K562 (cell line): ENCODE results near the gene ST6GALNAC2. TPM values are rescaled to one million over a fixed set of nuclear protein-coding genes. Genes with fewer than 3 reads are reported as not detected.

ENCODE experiments used
- ATAC-seq: fragments of 200-7000 bp; cut with Tn5 transposase; 3 replicates; pipeline ENCODE4 v1.9.1; 2020; ENCODE audit warnings: moderate library complexity
- BruUV-seq: library from RNA; stranded (reverse); fragments of 400-500 nt; replicated peaks from 2 replicates; lab custom pipeline; 2021; lab: Mats Ljungman, UMichigan
- CTCF ChIA-PET: fragments of 300-600 bp; formaldehyde crosslinking; extraction: SDS; loops from one replicate; lab custom pipeline; 2021; ENCODE audit warnings: low intra/inter-chr PET ratio; lab: Yijun Ruan, JAX
- POLR2A ChIA-PET: fragments of 300-600, 350-650 bp; sonication (Branson Sonifier 250); formaldehyde crosslinking; extraction: SDS; loops from one replicate; lab custom pipeline; 2021; ENCODE audit warnings: antibody characterized with exemption, inconsistent platforms; lab: Yijun Ruan, JAX
- DNase-seq, 4 experiments: peaks; one replicate each; pipeline versions ENCODE4 v3.0.0 to v3.0.0-alpha.2; 2011 to 2018; ENCODE audit warnings: low spot score in 3 of 4, mixed read lengths in 3 of 4; ENCODE audit errors: extremely low read depth in 1 of 4
- FAIRE-seq: peaks from 2 replicates; lab custom pipeline; 2011; peaks lifted over from hg19 to GRCh38; lab: Jason Lieb, UNC
- H2AFZ ChIP-seq: 2 replicates; pipeline ENCODE4 v1.6.0; 2011; ENCODE audit warnings: low read depth, low read length, control low read depth, inconsistent platforms
- H3K27ac ChIP-seq: fragments of 200-600 bp; 3 replicates; pipeline ENCODE4 v1.8.0; 2011; ENCODE audit warnings: low read depth, mild to moderate bottlenecking, control low read depth, inconsistent platforms, low read length, moderate library complexity, mixed read lengths; ENCODE audit errors: extremely low read depth
- H3K27me3 ChIP-seq, 2 experiments: fragments of 300-600 bp in 1 of 2; 2 replicates in 1 of 2; 3 replicates in 1 of 2; pipeline versions ENCODE4 v1.6.0 to v1.8.0; 2011; ENCODE audit warnings: inconsistent platforms in 2 of 2, low read length in 2 of 2, mild to moderate bottlenecking in 1 of 2, mixed read lengths in 1 of 2, moderate library complexity in 1 of 2; ENCODE audit not compliant: control insufficient read depth in 2 of 2, insufficient read depth in 2 of 2
- H3K36me3 ChIP-seq: fragments of 300-600 bp; 3 replicates; pipeline ENCODE4 v1.8.0; 2011; ENCODE audit warnings: mild to moderate bottlenecking, low read length, inconsistent platforms; ENCODE audit not compliant: control insufficient read depth, insufficient read depth
- H3K4me1 ChIP-seq, 2 experiments: fragments of 200-600 bp in 1 of 2; replicated peaks in 1 of 2; 2 replicates in 1 of 2; 3 replicates in 1 of 2; pipeline versions ENCODE4 v1.5.1 to v1.8.0; 2011; ENCODE audit warnings: inconsistent platforms in 2 of 2, low read length in 2 of 2, mild to moderate bottlenecking in 1 of 2, mixed read lengths in 1 of 2, moderate library complexity in 1 of 2; ENCODE audit not compliant: control insufficient read depth in 2 of 2, insufficient read depth in 2 of 2
- H3K4me2 ChIP-seq: 2 replicates; pipeline ENCODE4 v1.6.1; 2011; ENCODE audit warnings: low read length, control low read depth, inconsistent platforms, mixed read lengths; ENCODE audit not compliant: insufficient read depth
- H3K4me3 ChIP-seq: fragments of 200-600 bp; sonication (generic), shearing (Covaris generic); 2 replicates; pipeline ENCODE4 v1.5.1; 2016; ENCODE audit warnings: control low read depth, inconsistent platforms
- H3K79me2 ChIP-seq: fragments of 200-600 bp; 3 replicates; pipeline ENCODE4 v1.8.0; 2011; ENCODE audit warnings: low read length, inconsistent platforms; ENCODE audit not compliant: control insufficient read depth, insufficient read depth
- H3K9ac ChIP-seq, 2 experiments: 2 replicates each; pipeline versions ENCODE4 v1.6.0 to v1.6.1; 2011; ENCODE audit warnings: low read depth in 2 of 2, low read length in 2 of 2, control low read depth in 1 of 2, inconsistent platforms in 1 of 2, mild to moderate bottlenecking in 1 of 2, mixed read lengths in 1 of 2; ENCODE audit not compliant: insufficient read depth in 1 of 2
- H3K9me1 ChIP-seq: one replicate; pipeline ENCODE4 v1.6.0; 2011; ENCODE audit warnings: inconsistent platforms, mild to moderate bottlenecking, low read length, moderate library complexity; ENCODE audit not compliant: control insufficient read depth, insufficient read depth
- H3K9me3 ChIP-seq: replicated peaks from 2 replicates; pipeline ENCODE4 v1.5.1; 2011; ENCODE audit warnings: low read depth, low read length, inconsistent platforms; ENCODE audit not compliant: control insufficient read depth, insufficient read depth
- H4K20me1 ChIP-seq: replicated peaks from 2 replicates; pipeline ENCODE4 v1.6.1; 2011; ENCODE audit warnings: low read length, inconsistent platforms, mixed read lengths; ENCODE audit not compliant: control insufficient read depth, insufficient read depth
- CBX2 ChIP-seq: fragments of 200-600 bp; sonication (generic); IDR thresholded peaks from one replicate; pipeline ENCODE4 v1.6.1; 2012; ENCODE audit warnings: mild to moderate bottlenecking, low read length, inconsistent platforms; ENCODE audit not compliant: insufficient read depth, poor library complexity, severe bottlenecking
- CCAR2 ChIP-seq: fragments of 200-400 bp; formaldehyde crosslinking; IDR thresholded peaks from 2 replicates; pipeline ENCODE4 v1.6.1; 2017; ENCODE audit warnings: mild to moderate bottlenecking, low read depth, low read length
- CREB1 ChIP-seq, 2 experiments: sonication (generic) in 1 of 2; formaldehyde crosslinking in 1 of 2; IDR thresholded peaks; 2 replicates each; pipeline versions ENCODE4 v1.6.1 to v1.8.0; 2012 to 2022; ENCODE audit warnings: inconsistent platforms in 1 of 2, mild to moderate bottlenecking in 1 of 2, missing genetic modification reagents in 1 of 2, moderate library complexity in 1 of 2
- CREBBP ChIP-seq: IDR thresholded peaks from one replicate; pipeline ENCODE4 v1.6.1; 2012; ENCODE audit warnings: low read depth, mild to moderate bottlenecking, control low read depth, inconsistent platforms, low read length
- ZFP1 ChIP-seq: fragments of 450-650 bp; formaldehyde crosslinking; IDR thresholded peaks from 2 replicates; pipeline ENCODE4 v1.4.0; 2020; ENCODE audit warnings: mild to moderate bottlenecking, mixed read lengths
- WGBS: fragments of 100-300 bp; shearing (Covaris generic); methylation state at CpG from one replicate; pipeline ENCODE4 v1.1.6; 2016; ENCODE audit warnings: low coverage, mixed read lengths; ENCODE audit not compliant: insufficient coverage; ENCODE audit errors: missing lambda C conversion rate; 5-methylcytosine and 5-hydroxymethylcytosine counted together
- in situ Hi-C: fragments of 300-500 bp; cut with MboI; formaldehyde crosslinking; loops from 4 replicates; pipeline ENCODE4 v1.15.0; 2018; ENCODE audit warnings: inconsistent platforms, mixed read lengths
- intact Hi-C: fragments of 100-400 bp; cut with micrococcal nuclease; formaldehyde crosslinking; loops from 2 replicates; pipeline ENCODE4 v1.14.2; 2022
- polyA plus RNA-seq, 8 experiments: library from polyadenylated mRNA; depleted of rRNA in 4 of 8; stranded (reverse) in 5 of 8; unstranded in 3 of 8; fragments of >200 nt; fragmentation: Nextera tagmentation in 2 of 8; fragmentation: Illumina TruSeq in 1 of 8; extraction: Ambion mirVana in 2 of 8; extraction: Trizol in 1 of 8; gene quantifications; 2 replicates each; pipeline versions ENCODE4 v1.2.1 to v1.2.3, GENCODE V29; 2011 to 2014; ENCODE audit warnings: inconsistent platforms in 1 of 8, missing spikeins in 1 of 8
- total RNA-seq, 7 experiments: library from RNA; depleted of rRNA in 6 of 7; stranded (reverse); fragments of >200 nt in 6 of 7; fragmentation: Illumina TruSeq in 2 of 7; extraction: Trizol in 2 of 7; gene quantifications; 2 replicates each; pipeline versions ENCODE4 v1.2.1 to v1.2.3, GENCODE V29; 2011 to 2021; ENCODE audit warnings: low replicate concordance in 1 of 7
- TF ChIP-seq, protein P1 (sequence below): fragments of 250-450 bp; sonication (Bioruptor Pico); IDR thresholded peaks from 2 replicates; pipeline ENCODE4 v1.5.0; 2021; ENCODE audit warnings: mild to moderate bottlenecking, borderline replicate concordance
- TF ChIP-seq, protein P2 (sequence below): fragments of 250-450 bp; sonication (Bioruptor Pico); IDR thresholded peaks from 2 replicates; pipeline ENCODE4 v1.5.0; 2021
- TF ChIP-seq, protein P3 (sequence below): sonication (generic); formaldehyde crosslinking; IDR thresholded peaks from 2 replicates; pipeline ENCODE4 v1.8.1; 2023; ENCODE audit warnings: mild to moderate bottlenecking, missing genetic modification reagents

Gene ST6GALNAC2
- total and polyA plus RNA-seq, 9 of the 15 experiments (the other 6 are each of a cell fraction or from before 2014, with no cell fraction given), result 0.18 TPM; not detected in 8

GRCh38 chr17:76579281-76579680 is 6.4 kb downstream of the ST6GALNAC2 start:
- in situ Hi-C loops (no loop called here), intact Hi-C loops (no loop called here)
- Histone ChIP-seq H2AFZ (no peak overlapping the region), H3K27ac (no peak overlapping the region), H3K9ac (no peak overlapping the region), H3K4me3 (no peak overlapping the region), H3K4me1 (peaks cover 16% of the 10 kb centered on the region in 2 experiments), H4K20me1 (no peaks in the 10 kb centered on the region), H3K4me2 (no peak overlapping the region), H3K9me1 (no peaks in the 10 kb centered on the region), H3K36me3 (no peaks in the 10 kb centered on the region), H3K27me3 (no peaks in the 10 kb centered on the region), H3K79me2 (no peaks in the 10 kb centered on the region), H3K9me3 (no peaks in the 10 kb centered on the region)
- WGBS, result 100% methylated on average over 1 of the region's 2 CpGs
- ChIA-PET CTCF (no interaction called here), POLR2A (interaction anchor here (1.1 to 2.8 kb wide), 4 partner anchors 12 to 22 kb away, joined by 3 to 29 read pairs (median 4); no protein-coding TSS in a partner anchor)
- no TSS peak for BruUV-seq
- no peak for FAIRE-seq
- DNase-seq, result no peak
- no peak for ATAC-seq
- TF ChIP-seq CCAR2 (no peak), CBX2 (no peak), ZFP1 (no peak), CREB1 (IDR thresholded peaks at IDR 0.05) (no peak), CREB1 (CRISPR knock-in tag; IDR thresholded peaks at IDR 0.05) (no peak), CREBBP (no peak)
- TF ChIP-seq, protein P1, sequence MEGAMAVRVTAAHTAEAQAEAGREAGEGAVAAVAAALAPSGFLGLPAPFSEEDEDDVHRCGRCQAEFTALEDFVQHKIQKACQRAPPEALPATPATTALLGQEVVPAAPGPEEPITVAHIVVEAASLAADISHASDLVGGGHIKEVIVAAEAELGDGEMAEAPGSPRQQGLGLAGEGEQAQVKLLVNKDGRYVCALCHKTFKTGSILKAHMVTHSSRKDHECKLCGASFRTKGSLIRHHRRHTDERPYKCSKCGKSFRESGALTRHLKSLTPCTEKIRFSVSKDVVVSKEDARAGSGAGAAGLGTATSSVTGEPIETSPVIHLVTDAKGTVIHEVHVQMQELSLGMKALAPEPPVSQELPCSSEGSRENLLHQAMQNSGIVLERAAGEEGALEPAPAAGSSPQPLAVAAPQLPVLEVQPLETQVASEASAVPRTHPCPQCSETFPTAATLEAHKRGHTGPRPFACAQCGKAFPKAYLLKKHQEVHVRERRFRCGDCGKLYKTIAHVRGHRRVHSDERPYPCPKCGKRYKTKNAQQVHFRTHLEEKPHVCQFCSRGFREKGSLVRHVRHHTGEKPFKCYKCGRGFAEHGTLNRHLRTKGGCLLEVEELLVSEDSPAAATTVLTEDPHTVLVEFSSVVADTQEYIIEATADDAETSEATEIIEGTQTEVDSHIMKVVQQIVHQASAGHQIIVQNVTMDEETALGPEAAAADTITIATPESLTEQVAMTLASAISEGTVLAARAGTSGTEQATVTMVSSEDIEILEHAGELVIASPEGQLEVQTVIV (CRISPR knock-in tag), result no peak
- TF ChIP-seq, protein P2, sequence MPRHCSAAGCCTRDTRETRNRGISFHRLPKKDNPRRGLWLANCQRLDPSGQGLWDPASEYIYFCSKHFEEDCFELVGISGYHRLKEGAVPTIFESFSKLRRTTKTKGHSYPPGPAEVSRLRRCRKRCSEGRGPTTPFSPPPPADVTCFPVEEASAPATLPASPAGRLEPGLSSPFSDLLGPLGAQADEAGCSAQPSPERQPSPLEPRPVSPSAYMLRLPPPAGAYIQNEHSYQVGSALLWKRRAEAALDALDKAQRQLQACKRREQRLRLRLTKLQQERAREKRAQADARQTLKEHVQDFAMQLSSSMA (CRISPR knock-in tag), result no peak
- TF ChIP-seq, protein P3, sequence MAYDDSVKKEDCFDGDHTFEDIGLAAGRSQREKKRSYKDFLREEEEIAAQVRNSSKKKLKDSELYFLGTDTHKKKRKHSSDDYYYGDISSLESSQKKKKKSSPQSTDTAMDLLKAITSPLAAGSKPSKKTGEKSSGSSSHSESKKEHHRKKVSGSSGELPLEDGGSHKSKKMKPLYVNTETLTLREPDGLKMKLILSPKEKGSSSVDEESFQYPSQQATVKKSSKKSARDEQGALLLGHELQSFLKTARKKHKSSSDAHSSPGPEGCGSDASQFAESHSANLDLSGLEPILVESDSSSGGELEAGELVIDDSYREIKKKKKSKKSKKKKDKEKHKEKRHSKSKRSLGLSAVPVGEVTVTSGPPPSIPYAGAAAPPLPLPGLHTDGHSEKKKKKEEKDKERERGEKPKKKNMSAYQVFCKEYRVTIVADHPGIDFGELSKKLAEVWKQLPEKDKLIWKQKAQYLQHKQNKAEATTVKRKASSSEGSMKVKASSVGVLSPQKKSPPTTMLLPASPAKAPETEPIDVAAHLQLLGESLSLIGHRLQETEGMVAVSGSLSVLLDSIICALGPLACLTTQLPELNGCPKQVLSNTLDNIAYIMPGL, result no peak
- TF ChIP-seq, all 486 proteins: peak for 0
